Measurements from ENCODE around the gene CYBA. TPM values are rescaled to one million over a fixed set of nuclear protein-coding genes. Genes with fewer than 3 reads are reported as not detected.

The CYBA gene
- total and polyA plus RNA-seq, 2 of the 13 experiments (the other 11 are each of a cell fraction or from before 2014, with no cell fraction given): 196 to 250 TPM

DNA sequence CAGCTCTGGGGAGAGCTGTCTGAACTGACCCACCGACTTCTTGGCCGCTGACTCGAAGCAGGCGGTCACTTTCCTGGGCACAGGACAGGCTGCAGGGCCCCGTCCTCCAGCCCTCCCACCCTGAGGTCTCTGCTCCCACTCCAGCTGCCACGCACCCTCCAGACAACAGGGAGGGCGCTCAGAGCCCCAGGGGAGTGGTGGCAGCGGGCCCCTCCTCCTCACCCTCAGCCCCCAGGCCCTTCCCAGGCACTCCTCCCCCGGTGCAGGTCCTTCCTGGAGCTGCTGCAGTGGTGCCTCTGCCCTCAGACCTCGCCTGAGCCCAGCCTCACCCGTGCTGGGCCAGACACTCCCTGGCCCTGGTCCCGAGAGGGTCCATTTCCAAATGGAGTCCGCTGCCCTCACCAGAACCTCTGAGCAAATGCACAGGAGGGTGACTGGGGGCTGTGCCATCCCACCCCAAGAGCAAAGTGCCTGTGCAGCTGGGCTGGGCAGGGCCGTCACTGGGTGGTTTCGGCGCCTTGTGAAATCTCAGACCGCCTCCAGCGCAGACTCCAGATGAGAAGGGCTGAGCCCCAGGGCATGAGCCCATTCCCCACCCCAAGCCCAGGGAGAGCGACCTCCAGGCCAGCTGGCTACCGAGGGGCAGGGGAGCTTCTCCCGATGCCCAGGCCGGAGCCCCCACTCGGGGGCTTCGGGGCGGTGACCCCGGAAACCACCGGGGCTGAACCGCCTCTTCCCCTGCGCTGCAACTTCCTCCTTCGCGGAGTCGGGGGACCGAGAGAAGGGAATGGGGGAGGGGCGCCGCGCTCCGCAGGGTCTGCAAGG lies 717 bp downstream of the CYBA start (continued):
- TF ChIP-seq BORCS8-MEF2B (CRISPR knock-in tag; IDR thresholded peaks at IDR 0.05) (0 out of 2 replicates have a peak, but pooled peaks have one; percentile 33), SATB2 (CRISPR knock-in tag; IDR thresholded peaks at IDR 0.05) (no peak), ZNF713 (CRISPR knock-in tag; IDR thresholded peaks at IDR 0.05) (no peak), ZNF556 (CRISPR knock-in tag; IDR thresholded peaks at IDR 0.05; ENCODE audit: borderline replicate concordance) (peak; percentile 47; the same call in 1 of the 2 replicates), MBD4 (IDR thresholded peaks at IDR 0.05; ENCODE audit: borderline replicate concordance, low read length) (no peak), TAF15 (IDR thresholded peaks at IDR 0.05; ENCODE audit: low read depth, low read length, poor library complexity, severe bottlenecking) (peak; percentile 73), ZNF331 (CRISPR knock-in tag; IDR thresholded peaks at IDR 0.05) (0 out of 2 replicates have a peak, but pooled peaks have one; percentile 12), ZBTB7A (CRISPR knock-in tag; IDR thresholded peaks at IDR 0.05) (peak; percentile 67; the same call in 1 of the 2 replicates), NFKBIZ (CRISPR knock-in tag; IDR thresholded peaks at IDR 0.05) (no peak), ZNF136 (CRISPR knock-in tag; IDR thresholded peaks at IDR 0.05; ENCODE audit: low read depth) (no peak), SMARCE1 (IDR thresholded peaks at IDR 0.05; ENCODE audit: borderline replicate concordance) (no peak), ZNF644 (CRISPR knock-in tag; IDR thresholded peaks at IDR 0.05; ENCODE audit: low read depth) (no peak), FOXK1 (CRISPR knock-in tag; IDR thresholded peaks at IDR 0.05; ENCODE audit: borderline replicate concordance, low read depth) (no peak; the same call in 1 of the 2 replicates), ZNF3 (CRISPR knock-in tag; IDR thresholded peaks at IDR 0.05) (no peak), ZNF260 (CRISPR knock-in tag; IDR thresholded peaks at IDR 0.05; ENCODE audit: borderline replicate concordance, low read depth) (no peak; the same call in 1 of the 2 replicates), ZNF34 (CRISPR knock-in tag; IDR thresholded peaks at IDR 0.05; ENCODE audit: borderline replicate concordance) (no peak), PHF5A (CRISPR knock-in tag; IDR thresholded peaks at IDR 0.05; ENCODE audit: low read depth, unreplicated experiment) (no peak), NFE2L2 (IDR thresholded peaks at IDR 0.05; ENCODE audit: low read length) (no peak), XRCC5 (optimal IDR thresholded peaks at IDR 0.05; ENCODE audit: low read length) (peak; percentile 23), ZSCAN20 (CRISPR knock-in tag; IDR thresholded peaks at IDR 0.05; ENCODE audit: borderline replicate concordance) (0 out of 2 replicates have a peak, but pooled peaks have one; percentile 46), POGZ (CRISPR knock-in tag; IDR thresholded peaks at IDR 0.05) (no peak; the same call in 1 of the 2 replicates), ZNF350 (CRISPR knock-in tag; IDR thresholded peaks at IDR 0.05; ENCODE audit: borderline replicate concordance, low read depth) (no peak; the same call in 1 of the 2 replicates), FOSL1 (CRISPR knock-in tag; IDR thresholded peaks at IDR 0.05; ENCODE audit: borderline replicate concordance) (no peak), ZNF382 (CRISPR knock-in tag; IDR thresholded peaks at IDR 0.05; ENCODE audit: borderline replicate concordance) (no peak), ZNF607 (CRISPR knock-in tag; IDR thresholded peaks at IDR 0.05; ENCODE audit: borderline replicate concordance) (0 out of 2 replicates have a peak, but pooled peaks have one; percentile 66)
- TF ChIP-seq, protein P1, sequence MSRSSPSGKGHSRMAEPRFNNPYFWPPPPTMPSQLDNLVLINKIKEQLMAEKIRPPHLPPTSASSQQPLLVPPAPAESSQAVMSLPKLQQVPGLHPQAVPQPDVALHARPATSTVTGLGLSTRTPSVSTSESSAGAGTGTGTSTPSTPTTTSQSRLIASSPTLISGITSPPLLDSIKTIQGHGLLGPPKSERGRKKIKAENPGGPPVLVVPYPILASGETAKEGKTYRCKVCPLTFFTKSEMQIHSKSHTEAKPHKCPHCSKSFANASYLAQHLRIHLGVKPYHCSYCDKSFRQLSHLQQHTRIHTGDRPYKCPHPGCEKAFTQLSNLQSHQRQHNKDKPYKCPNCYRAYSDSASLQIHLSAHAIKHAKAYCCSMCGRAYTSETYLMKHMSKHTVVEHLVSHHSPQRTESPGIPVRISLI (CRISPR knock-in tag; IDR thresholded peaks at IDR 0.05; ENCODE audit: borderline replicate concordance): no peak
- TF ChIP-seq, protein P2, sequence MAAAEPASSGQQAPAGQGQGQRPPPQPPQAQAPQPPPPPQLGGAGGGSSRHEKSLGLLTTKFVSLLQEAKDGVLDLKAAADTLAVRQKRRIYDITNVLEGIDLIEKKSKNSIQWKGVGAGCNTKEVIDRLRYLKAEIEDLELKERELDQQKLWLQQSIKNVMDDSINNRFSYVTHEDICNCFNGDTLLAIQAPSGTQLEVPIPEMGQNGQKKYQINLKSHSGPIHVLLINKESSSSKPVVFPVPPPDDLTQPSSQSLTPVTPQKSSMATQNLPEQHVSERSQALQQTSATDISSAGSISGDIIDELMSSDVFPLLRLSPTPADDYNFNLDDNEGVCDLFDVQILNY (CRISPR knock-in tag; conservative IDR thresholded peaks at IDR 0.05): no peak
- TF ChIP-seq, protein P3, sequence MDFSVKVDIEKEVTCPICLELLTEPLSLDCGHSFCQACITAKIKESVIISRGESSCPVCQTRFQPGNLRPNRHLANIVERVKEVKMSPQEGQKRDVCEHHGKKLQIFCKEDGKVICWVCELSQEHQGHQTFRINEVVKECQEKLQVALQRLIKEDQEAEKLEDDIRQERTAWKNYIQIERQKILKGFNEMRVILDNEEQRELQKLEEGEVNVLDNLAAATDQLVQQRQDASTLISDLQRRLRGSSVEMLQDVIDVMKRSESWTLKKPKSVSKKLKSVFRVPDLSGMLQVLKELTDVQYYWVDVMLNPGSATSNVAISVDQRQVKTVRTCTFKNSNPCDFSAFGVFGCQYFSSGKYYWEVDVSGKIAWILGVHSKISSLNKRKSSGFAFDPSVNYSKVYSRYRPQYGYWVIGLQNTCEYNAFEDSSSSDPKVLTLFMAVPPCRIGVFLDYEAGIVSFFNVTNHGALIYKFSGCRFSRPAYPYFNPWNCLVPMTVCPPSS (IDR thresholded peaks at IDR 0.05): no peak
